ENCODE measurements around the gene GTPBP1.

Gene GTPBP1

GRCh38 chr22:38705235-38706100 is at the start of gene GTPBP1:
Gene GTPBP1, plus strand, starts transcription at chr22:38705944. Its CDS starts 12 bp downstream, at chr22:38705956.
- DNase-seq = peak; percentile 93

DNA sequence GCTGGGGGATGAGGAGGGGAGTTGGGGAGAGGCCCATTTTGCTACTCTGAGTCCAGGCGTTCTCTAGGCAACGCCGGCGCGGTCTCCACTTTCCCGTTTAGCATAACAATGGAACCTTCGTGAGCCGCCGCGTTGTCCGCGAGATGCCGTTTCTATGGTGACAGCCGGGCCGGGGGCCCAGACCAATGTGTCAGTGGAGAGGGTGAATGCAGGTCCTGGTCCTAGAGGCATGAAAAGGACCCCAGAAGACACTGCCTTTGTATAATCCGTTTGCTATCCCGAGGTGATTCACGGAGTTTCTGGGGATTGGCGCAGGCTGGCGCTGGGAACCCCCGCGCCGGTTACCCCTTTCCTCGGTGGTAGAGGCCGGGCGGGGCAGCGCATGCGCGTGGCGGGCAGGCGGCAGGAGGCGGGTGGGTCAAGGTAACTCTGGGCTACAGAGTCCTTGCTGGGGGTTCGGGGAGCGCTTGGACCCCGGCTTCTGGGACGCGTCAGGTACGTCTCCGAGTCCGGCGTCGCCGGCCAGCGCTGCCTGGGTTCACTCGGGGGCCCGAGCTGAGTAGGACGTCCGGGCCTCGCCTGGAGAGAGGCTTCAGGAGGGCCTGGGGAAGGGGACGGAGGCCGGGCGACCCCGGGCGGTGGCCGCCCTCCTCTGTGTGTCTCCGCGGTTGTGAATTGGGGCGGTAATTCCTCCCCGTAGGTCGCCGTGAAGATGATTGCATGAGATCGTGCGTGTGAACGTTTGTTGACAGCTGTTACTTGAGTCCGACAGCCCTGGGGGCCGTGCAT is 49.3 kb upstream of the GTPBP1 start, which contains the start of the genes CBY1 and FAM227A:
CBY1 (plus strand) TSS at position 383 of the 789 bp plus-strand sequence. CDS start 11,417 bp downstream, outside the sequence.
FAM227A (minus strand) TSS at position 137 of the 789 bp plus-strand sequence. CDS start 6,224 bp downstream, outside the sequence.
- peak; percentile 82 for DNase-seq

DNA sequence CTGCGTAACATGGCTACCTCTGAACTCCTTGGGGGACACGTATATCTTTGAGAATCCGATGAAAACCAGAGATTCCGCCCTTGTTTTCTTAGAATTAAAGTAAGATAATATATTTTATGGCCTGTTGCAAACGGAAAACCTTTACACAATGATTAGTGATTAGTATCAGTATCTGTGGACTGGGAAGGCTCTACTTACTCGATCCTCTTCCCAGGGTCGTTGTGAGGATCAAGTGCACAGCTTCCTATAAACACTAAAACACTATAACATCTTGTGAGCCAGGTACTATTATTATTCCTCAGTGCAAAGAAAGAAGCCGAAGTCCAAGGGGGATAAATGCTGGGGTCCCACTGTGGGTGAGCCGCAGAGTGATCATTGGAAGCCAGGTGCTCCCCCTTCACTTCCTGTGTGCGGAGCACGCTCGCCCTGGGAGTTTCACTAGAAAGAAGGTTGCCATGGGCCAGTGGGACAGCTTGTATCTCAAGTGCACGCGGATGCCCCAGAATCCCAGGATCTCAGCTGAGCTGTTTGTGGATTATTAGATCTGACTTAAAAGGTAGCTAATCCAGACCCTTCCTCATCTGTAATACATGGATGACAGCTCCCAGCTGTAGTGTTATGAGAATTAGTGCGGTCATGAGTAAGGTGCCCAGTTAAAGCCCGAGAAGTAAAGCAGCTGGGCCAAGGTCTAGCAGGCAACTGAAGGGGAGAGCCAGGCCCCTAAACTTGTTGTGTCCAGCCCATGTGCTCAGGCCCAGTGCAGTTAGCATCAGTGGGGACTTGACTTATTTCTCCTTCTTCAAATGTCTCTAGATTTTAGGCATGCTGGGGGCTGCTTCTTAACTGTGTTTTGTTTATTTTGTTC is 48.5 kb upstream of the GTPBP1 start:
- peak; percentile 18 for DNase-seq

DNA sequence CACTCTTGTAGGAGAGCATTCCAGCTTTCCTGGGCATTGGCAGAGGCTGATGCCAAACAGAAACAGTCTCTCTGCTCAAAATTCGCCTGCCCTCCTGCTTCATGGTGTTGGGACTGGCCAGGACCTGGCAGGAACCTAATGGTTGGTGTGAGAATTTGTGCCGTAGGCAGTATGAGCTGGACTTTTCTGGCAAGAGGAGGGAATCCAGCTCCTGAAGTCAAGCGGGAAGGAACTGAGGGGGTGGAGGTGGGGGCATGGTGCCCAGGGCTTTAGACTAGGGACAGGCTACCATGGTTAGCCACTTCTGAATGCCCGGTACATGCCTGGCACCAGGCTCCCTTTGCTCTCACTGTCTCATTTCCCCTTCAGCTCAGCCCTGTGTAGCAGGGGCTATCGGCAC is 30.9 kb upstream of the GTPBP1 start:
- no peak for DNase-seq

GRCh38 chr22:38675833-38676232 is 29.9 kb upstream of the GTPBP1 start:
- no peak for DNase-seq

- DNase-seq = peak; percentile 78
Observed at GRCh38 chr22:38681582-38682335, 24.0 kb upstream of the GTPBP1 start, which contains the start of gene TOMM22. Gene TOMM22, plus strand, starts transcription at chr22:38681957. Its CDS starts 22 bp downstream, at chr22:38681979.

DNA sequence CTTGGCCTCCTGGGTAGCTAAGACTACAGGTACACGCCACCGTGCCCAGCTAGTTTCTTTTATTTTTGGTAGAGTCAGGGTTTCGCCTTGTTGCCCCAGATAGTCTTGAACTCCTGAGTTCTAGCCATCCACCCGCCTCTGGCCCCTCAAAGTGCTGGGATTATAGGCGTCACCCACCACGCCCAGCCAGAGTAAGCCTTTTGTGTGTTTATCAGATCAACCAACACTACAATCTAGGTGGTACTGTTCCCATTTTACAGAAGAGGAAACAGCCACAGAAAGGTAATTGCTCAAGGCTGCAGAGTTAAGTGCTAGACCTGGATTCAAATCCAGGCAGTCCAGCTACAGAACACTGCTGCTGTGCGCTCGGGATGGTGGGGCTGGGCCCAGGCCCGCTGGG is 20.8 kb upstream of the GTPBP1 start:
- DNase-seq = no peak

DNA sequence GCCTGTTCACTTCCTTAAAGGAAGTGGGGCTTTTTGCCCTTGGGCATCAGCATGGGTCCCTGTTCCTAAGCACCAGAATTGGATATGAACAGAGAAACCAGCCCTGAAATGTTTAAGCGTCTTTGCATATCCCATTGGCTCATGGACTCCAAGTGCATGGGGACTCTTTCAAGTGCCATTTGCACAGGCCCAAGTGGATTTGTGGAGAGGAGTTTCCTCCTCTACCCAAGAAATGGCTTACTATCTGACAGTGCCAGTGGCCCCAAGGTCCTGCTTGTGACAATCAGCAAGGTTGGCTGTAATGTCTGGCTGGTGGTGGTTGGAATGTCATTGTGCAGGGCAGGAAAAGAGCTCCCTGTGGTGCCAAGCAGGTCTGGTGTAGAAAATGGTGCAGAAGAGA is 20.0 kb upstream of the GTPBP1 start:
- no peak for DNase-seq

GRCh38 chr22:38689651-38690050 is 16.1 kb upstream of the GTPBP1 start:
- DNase-seq = no peak

- no peak for DNase-seq
Observed at GRCh38 chr22:38694049-38694448, 11.7 kb upstream of the GTPBP1 start.

GRCh38 chr22:38694940-38695339 is 10.8 kb upstream of the GTPBP1 start:
- no peak for DNase-seq

DNA sequence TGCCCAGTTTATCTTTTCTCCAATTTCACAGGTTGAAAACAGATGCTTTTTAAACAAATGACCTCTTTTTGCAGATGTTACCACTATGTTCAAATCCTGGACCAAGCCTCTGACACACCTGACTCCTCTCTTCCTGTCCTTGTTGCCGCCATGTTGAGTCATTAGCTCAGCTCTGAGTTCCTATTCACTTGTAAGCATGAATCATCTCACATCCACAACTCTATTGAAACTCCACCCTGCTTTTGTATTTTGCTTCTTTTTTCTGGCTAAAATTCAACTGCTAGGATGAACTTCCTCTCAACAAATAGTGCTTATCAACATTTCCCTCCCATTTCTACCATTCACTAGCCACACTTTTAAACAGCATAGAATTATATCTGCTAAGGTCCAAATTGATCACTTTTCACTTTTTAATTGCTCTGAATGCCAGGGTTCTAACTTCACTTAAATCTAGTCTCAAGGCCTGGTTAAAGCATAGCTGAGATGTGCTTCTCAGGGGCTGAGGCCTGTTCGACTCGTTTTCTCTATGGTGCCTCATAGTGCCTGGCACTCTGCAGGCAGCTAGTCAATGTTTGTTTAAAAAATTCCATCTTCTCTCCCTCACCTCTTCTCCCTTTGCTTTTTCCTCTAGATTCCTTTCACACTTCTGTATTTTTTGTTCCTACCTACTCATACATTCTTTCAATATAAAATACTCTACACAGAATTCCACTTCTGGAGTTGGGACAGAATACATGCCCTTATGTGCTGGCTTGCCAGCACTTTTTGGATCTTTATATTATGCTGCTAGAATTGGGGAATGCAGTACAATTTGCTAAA is 8.9 kb upstream of the GTPBP1 start:
- DNase-seq = peak; percentile 20

DNA sequence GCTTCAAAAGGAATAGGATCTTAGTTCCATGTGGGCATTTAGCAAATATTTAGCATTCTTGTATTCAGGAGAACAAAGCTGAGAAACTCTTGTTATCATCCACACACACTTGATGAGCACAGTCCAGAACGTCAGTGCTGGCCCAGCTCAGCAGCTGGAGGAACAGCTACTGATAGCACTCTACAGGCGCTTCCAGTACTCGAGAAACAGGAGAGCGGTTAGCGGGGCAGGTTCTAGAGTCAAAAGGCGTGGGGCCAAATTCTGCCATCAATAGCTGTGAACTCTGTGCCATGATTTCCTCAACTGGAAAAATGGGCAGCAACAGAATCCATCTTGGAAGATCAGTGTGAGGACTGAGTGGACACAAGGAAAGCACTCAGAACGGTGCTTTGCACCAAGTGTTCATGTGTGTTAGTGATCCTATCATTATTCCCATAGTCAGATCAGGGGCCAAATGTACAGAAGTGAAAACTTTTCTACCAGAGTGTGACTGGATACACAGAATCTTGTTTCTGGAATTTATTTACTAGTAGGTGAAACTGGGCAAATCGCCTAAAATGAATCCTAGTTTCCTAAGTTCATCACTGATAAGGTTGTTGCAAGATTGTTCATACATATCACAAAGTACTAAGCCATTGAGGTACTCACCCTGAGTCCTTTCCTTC is 8.2 kb upstream of the GTPBP1 start:
- DNase-seq = no peak

DNA sequence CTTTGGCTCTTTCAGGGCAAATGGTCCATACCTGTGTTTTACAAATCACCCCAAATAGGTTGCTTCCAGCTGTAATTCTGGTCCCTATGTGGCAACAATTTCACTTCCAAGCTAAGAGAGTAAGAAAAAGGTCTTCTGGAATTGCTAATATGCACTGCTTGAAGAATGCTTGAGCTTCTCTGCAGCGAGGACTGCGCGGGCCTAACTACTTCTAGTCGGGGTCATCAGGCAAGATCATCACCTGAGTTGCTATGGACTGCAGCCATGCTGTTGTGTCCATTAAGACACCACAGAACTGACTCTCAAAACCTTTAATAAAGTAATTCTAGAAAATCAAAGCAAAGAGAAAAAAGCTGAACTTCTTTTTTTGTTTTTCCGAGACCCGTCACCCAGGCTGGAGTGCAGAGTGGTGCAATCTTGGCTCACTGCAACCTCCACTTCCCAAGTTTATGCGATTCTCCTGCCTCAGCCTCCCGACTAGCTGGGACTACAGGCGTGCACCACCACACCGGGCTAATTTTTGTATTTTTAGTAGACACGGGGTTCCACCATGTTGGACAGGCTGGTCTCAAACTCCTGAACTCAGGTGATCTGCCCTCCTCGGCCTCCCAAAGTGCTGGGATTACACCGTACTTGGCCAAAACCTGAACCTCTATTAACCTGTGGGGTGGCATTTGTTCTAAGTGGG is 7.2 kb upstream of the GTPBP1 start:
- DNase-seq = no peak

DNA sequence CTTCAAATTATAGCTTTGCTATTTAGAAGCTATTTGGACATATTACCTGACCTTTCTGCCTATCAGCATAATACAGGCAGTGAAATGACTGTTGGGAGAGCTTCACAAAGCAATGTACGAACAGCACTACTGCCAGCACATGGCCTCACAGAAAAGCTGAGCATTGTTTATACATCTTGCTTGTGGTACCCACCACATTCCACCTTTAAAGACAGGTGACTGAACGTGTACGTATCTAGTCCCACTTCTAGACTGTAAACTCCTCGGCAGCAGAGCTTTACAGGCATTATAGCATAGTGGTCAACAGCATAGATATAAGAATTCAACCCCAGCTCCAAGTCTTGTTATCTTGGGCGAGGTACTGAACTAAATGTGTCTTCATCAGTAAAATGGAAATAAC is 6.6 kb upstream of the GTPBP1 start:
- no peak for DNase-seq

GRCh38 chr22:38699784-38700183 is 6.0 kb upstream of the GTPBP1 start:
- no peak for DNase-seq

- DNase-seq = no peak
Observed at GRCh38 chr22:38700270-38700788, 5.4 kb upstream of the GTPBP1 start.

GRCh38 chr22:38700789-38701628 is 4.7 kb upstream of the GTPBP1 start, which contains the start of gene JOSD1:
Gene JOSD1, minus strand, starts transcription at chr22:38700943. Its CDS starts 956 bp downstream, at chr22:38699987.
- DNase-seq = peak; percentile 99

All from activated CD4-positive, alpha-beta T cell treated with anti-CD3 and anti-CD28 coated beads, Interleukin-2, amount 50 U/mL, for 1 hour (primary cell).